Measurements from ENCODE around the gene FNDC10.
"Not testable (repeated sequence)": the region's sequence is repeated elsewhere in the genome, so short reads cannot be mapped to it uniquely, and the experiment has no call there.

- TF ChIP-seq EZH2phosphoT487 (IDR thresholded peaks at IDR 0.05; ENCODE audit: insufficient read depth, low read depth); EZH2 (IDR thresholded peaks at IDR 0.05; ENCODE audit: insufficient read depth, poor library complexity, severe bottlenecking): not testable (repeated sequence)
Observed at GRCh38 chr1:1556961-1557360, 43.0 kb downstream of the FNDC10 start.

Data from GM23248 (cell line).